Measurements from ENCODE around the gene SPEM3. TPM values are rescaled to one million over a fixed set of nuclear protein-coding genes. Genes with fewer than 3 reads are reported as not detected.
A peak's percentile ranks its signal among the peaks of the same experiment; 100 is the strongest.

Gene SPEM3
- total RNA-seq, 4 donors from 2014 or later: not detected

DNA sequence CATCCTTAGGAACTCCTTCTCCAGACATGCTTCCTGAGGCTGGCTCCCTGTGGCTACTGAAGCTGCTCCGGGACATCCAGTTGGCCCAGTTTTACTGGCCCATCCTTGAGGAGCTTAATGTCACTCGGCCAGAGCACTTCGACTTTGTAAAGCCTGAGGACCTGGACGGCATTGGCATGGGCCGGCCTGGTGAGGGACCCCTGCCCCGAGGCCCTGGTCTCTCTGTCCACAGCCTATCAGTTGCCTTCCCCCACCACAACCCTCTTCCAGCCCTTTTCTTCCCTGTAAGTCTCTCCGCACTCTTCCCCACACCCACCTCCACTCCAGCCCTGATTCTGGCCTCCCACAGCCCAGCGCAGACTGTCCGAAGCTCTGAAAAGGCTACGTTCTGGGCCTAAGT, 45.8 kb upstream of the SPEM3 start:
- H3K36me3 ChIP-seq: no peaks in the 10 kb centered on the region
- H3K27me3 ChIP-seq: peaks cover 17 to 29% (median 24%) of the 10 kb centered on the region in 3 donors
- no peak overlapping the region for H3K4me3 ChIP-seq
- TF ChIP-seq POLR2A (IDR thresholded peaks at IDR 0.05): no peak
- TF ChIP-seq, protein P1, sequence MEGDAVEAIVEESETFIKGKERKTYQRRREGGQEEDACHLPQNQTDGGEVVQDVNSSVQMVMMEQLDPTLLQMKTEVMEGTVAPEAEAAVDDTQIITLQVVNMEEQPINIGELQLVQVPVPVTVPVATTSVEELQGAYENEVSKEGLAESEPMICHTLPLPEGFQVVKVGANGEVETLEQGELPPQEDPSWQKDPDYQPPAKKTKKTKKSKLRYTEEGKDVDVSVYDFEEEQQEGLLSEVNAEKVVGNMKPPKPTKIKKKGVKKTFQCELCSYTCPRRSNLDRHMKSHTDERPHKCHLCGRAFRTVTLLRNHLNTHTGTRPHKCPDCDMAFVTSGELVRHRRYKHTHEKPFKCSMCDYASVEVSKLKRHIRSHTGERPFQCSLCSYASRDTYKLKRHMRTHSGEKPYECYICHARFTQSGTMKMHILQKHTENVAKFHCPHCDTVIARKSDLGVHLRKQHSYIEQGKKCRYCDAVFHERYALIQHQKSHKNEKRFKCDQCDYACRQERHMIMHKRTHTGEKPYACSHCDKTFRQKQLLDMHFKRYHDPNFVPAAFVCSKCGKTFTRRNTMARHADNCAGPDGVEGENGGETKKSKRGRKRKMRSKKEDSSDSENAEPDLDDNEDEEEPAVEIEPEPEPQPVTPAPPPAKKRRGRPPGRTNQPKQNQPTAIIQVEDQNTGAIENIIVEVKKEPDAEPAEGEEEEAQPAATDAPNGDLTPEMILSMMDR (IDR thresholded peaks at IDR 0.05 in 4 of 5, conservative IDR thresholded peaks at IDR 0.05 in 1 of 5): no peak
- ATAC-seq (no peak), DNase-seq (no peak)
- in situ Hi-C loops (cut with MboI; ENCODE audit: low sequenced_read_pairs in 4 of 4): no loop called here
- H3K9me3 ChIP-seq: no peaks in the 10 kb centered on the region
- intact Hi-C loops (cut with DNase I; ENCODE audit: low total_unique reads): no loop called here
- peaks cover 18 to 25% of the 10 kb centered on the region in 2 donors for H3K4me1 ChIP-seq
- H3K27ac ChIP-seq: no peak overlapping the region

DNA sequence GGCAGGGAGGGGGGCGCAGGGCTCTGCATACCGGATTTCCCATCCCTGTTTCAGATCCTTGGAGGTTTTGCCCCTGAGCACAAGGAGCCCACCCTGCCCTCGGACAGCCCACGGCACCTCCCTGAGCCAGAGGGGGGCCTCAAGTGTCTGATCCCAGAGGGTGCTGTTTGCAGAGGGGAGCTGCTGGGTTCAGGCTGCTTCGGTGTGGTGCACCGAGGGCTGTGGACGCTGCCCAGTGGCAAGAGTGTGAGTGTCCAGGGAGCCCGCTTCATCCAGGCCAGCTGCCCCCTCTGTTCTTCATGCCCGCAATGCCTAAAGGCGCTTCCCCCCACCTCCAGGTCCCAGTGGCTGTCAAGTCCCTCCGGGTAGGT, 45.3 kb upstream of the SPEM3 start:
- ATAC-seq (no peak), DNase-seq (no peak)
- peaks cover 17 to 29% (median 24%) of the 10 kb centered on the region in 3 donors for H3K27me3 ChIP-seq
- TF ChIP-seq, protein P1 (IDR thresholded peaks at IDR 0.05 in 4 of 5, conservative IDR thresholded peaks at IDR 0.05 in 1 of 5): no peak
- TF ChIP-seq POLR2A (IDR thresholded peaks at IDR 0.05): no peak
- H3K9me3 ChIP-seq: no peaks in the 10 kb centered on the region
- no peaks in the 10 kb centered on the region for H3K36me3 ChIP-seq
- H3K4me3 ChIP-seq: peak overlapping the region in 3 of 4 donors; percentile 42 to 61 (median 49)
- H3K4me1 ChIP-seq: peaks cover 18 to 25% of the 10 kb centered on the region in 2 donors
- in situ Hi-C loops (cut with MboI; ENCODE audit: low sequenced_read_pairs in 4 of 4) (no loop called here), intact Hi-C loops (cut with DNase I; ENCODE audit: low total_unique reads) (no loop called here)
- no peak overlapping the region for H3K27ac ChIP-seq

DNA sequence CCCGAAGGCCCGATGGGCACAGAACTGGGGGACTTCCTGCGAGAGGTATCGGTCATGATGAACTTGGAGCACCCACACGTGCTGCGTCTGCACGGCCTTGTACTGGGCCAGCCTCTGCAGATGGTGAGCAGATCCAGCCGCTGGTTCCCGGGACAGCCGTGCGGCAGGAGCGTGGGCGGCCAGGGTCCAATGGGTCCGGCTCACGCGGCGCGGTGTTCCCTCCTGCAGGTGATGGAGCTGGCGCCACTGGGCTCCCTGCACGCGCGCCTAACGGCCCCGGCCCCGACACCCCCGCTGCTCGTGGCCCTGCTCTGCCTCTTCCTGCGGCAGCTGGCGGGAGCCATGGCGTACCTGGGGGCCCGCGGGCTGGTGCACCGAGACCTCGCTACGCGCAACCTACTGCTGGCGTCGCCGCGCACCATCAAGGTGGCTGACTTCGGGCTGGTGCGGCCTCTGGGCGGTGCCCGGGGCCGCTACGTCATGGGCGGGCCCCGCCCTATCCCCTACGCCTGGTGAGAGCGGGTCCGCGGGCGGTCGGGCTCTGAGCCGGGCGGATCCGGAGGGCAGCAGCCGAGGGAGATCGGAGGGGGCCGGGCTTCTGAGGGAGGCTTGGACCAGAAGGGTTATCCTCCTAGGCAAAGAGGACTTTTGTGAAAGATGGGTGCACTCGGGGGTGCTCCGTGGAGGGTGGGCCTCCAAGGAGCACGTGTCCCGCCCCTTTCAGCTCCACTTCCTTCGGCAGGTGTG, 44.7 kb upstream of the SPEM3 start:
- peaks cover 17 to 29% (median 24%) of the 10 kb centered on the region in 3 donors for H3K27me3 ChIP-seq
- no peak overlapping the region for H3K27ac ChIP-seq
- H3K9me3 ChIP-seq: no peaks in the 10 kb centered on the region
- peaks cover 18 to 25% of the 10 kb centered on the region in 2 donors for H3K4me1 ChIP-seq
- H3K36me3 ChIP-seq: no peaks in the 10 kb centered on the region
- TF ChIP-seq POLR2A (IDR thresholded peaks at IDR 0.05): no peak
- TF ChIP-seq, protein P1 (IDR thresholded peaks at IDR 0.05 in 4 of 5, conservative IDR thresholded peaks at IDR 0.05 in 1 of 5): no peak
- peak overlapping the region; percentile 42 to 61 (median 46) for H3K4me3 ChIP-seq
- intact Hi-C loops (cut with DNase I; ENCODE audit: low total_unique reads): no loop called here
- no peak for DNase-seq
- peak in 1 of 2 donors; percentile 38 for ATAC-seq
- in situ Hi-C loops (cut with MboI; ENCODE audit: low sequenced_read_pairs in 4 of 4): no loop called here

DNA sequence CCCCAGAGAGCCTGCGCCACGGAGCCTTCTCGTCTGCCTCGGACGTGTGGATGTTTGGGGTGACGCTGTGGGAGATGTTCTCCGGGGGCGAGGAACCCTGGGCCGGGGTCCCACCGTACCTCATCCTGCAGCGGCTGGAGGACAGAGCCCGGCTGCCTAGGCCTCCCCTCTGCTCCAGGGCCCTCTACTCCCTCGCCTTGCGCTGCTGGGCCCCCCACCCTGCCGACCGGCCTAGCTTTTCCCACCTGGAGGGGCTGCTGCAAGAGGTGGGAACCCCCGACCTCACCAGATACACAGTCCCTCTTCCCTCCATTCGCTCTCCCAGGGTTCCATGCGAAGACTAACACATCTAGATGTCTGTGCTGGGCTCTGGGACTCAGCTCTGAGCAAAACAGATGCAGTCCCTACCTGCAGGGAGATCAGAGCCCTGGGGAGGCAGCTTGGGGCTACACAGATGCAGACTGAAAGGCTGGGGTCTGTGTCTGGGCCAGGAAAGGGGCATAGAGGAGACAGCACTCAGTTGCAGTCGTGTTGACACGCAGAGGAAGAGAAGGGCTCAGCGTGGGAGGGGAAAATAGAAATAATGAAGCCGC, 44.1 kb upstream of the SPEM3 start:
- no peak overlapping the region for H3K27ac ChIP-seq
- intact Hi-C loops (cut with DNase I; ENCODE audit: low total_unique reads): no loop called here
- DNase-seq (no peak), ATAC-seq (no peak)
- H3K4me1 ChIP-seq: peaks cover 18 to 25% of the 10 kb centered on the region in 2 donors
- peaks cover 17 to 29% (median 24%) of the 10 kb centered on the region in 3 donors for H3K27me3 ChIP-seq
- H3K4me3 ChIP-seq: peak overlapping the region in 3 of 4 donors; percentile 42 to 49 (median 44)
- H3K9me3 ChIP-seq: no peaks in the 10 kb centered on the region
- no peak for TF ChIP-seq POLR2A (IDR thresholded peaks at IDR 0.05)
- TF ChIP-seq, protein P1 (IDR thresholded peaks at IDR 0.05 in 4 of 5, conservative IDR thresholded peaks at IDR 0.05 in 1 of 5): no peak
- in situ Hi-C loops (cut with MboI; ENCODE audit: low sequenced_read_pairs in 4 of 4): no loop called here
- peaks cover 0 to 3% of the 10 kb centered on the region in 2 donors for H3K36me3 ChIP-seq

Measured in gastrocnemius medialis (tissue), 4 donors.